ENCODE measurements around the gene ZNF841. TPM values are rescaled to one million over a fixed set of nuclear protein-coding genes. Genes with fewer than 3 reads are reported as not detected.

The ZNF841 gene
- total RNA-seq, 2 experiments from 2014 or later: 20.0 TPM

- Mint-ChIP-seq H3K4me1 (ENCODE audit: low read depth) (no peaks in the 10 kb centered on the region), H3K36me3 (ENCODE audit: low read depth) (peaks cover 91% of the 10 kb centered on the region)
- no peak overlapping the region for H3K4me3 ChIP-seq (ENCODE audit: low read length)
These were observed 20.0 kb upstream of the ZNF841 start for GRCh38 chr19:52115526-52116053.

GRCh38 chr19:52114691-52115090 is 19.1 kb upstream of the ZNF841 start:
- no peak overlapping the region for H3K27ac ChIP-seq (ENCODE audit: low read depth in 1 of 2, low read length in 2 of 2)
- CTCF ChIA-PET: no interaction called here
- H3K27ac Mint-ChIP-seq: no peak overlapping the region
- ATAC-seq (ENCODE audit: poor library complexity): no peak
- H3K36me3 ChIP-seq (ENCODE audit: insufficient read depth, low read length): peaks cover 36% of the 10 kb centered on the region
- H3K9me3 ChIP-seq (ENCODE audit: control insufficient read depth in 1 of 2, insufficient read depth in 1 of 2, low read length in 2 of 2): peaks cover 41 to 99% of the 10 kb centered on the region in 2 experiments
- DNase-seq: no peak
- peaks cover 88% of the 10 kb centered on the region for H3K36me3 Mint-ChIP-seq (ENCODE audit: low read depth)
- no peaks in the 10 kb centered on the region for H3K27me3 Mint-ChIP-seq
- H3K9me3 Mint-ChIP-seq: peaks cover 31% of the 10 kb centered on the region
- H3K4me3 ChIP-seq (ENCODE audit: low read length): no peak overlapping the region
- no peak for TF ChIP-seq CTCF (IDR thresholded peaks at IDR 0.05)
- no peak overlapping the region for H3K4me3 Mint-ChIP-seq
- intact Hi-C loops (cut with DNase I, micrococcal nuclease): no loop called here
- H3K27me3 ChIP-seq (ENCODE audit: control insufficient read depth in 1 of 2, insufficient read depth in 2 of 2, low read length in 2 of 2): no peaks in the 10 kb centered on the region
- H3K4me1 Mint-ChIP-seq (ENCODE audit: low read depth): no peaks in the 10 kb centered on the region
- POLR2A ChIA-PET: no interaction called here
- H3K4me1 ChIP-seq (ENCODE audit: insufficient read depth, low read length): no peaks in the 10 kb centered on the region

More at GRCh38 chr19:52115526-52116053, 20.0 kb upstream of the ZNF841 start:
- Histone ChIP-seq H3K9me3 (ENCODE audit: control insufficient read depth in 1 of 2, insufficient read depth in 1 of 2, low read length in 2 of 2) (peaks cover 33 to 99% of the 10 kb centered on the region in 2 experiments), H3K4me1 (ENCODE audit: insufficient read depth, low read length) (no peaks in the 10 kb centered on the region), H3K27me3 (ENCODE audit: control insufficient read depth in 1 of 2, insufficient read depth in 2 of 2, low read length in 2 of 2) (no peaks in the 10 kb centered on the region), H3K27ac (ENCODE audit: low read depth in 1 of 2, low read length in 2 of 2) (no peak overlapping the region), H3K36me3 (ENCODE audit: insufficient read depth, low read length) (peaks cover 45% of the 10 kb centered on the region)
- Mint-ChIP-seq H3K4me3 (no peak overlapping the region), H3K27me3 (no peaks in the 10 kb centered on the region), H3K27ac (no peak overlapping the region), H3K9me3 (peaks cover 36% of the 10 kb centered on the region)
- ChIA-PET CTCF (no interaction called here), POLR2A (no interaction called here)
- intact Hi-C loops (cut with DNase I, micrococcal nuclease): no loop called here
- DNase-seq (no peak), ATAC-seq (ENCODE audit: poor library complexity) (no peak)
- TF ChIP-seq CTCF (IDR thresholded peaks at IDR 0.05): no peak

- Mint-ChIP-seq H3K27ac (no peak overlapping the region), H3K4me3 (no peak overlapping the region), H3K9me3 (peaks cover 27% of the 10 kb centered on the region), H3K36me3 (ENCODE audit: low read depth) (peaks cover 79% of the 10 kb centered on the region), H3K27me3 (no peaks in the 10 kb centered on the region), H3K4me1 (ENCODE audit: low read depth) (no peaks in the 10 kb centered on the region)
- POLR2A ChIA-PET: no interaction called here
- Histone ChIP-seq H3K9me3 (ENCODE audit: control insufficient read depth in 1 of 2, insufficient read depth in 1 of 2, low read length in 2 of 2) (peaks cover 29 to 99% of the 10 kb centered on the region in 2 experiments), H3K27ac (ENCODE audit: low read depth in 1 of 2, low read length in 2 of 2) (no peak overlapping the region), H3K27me3 (ENCODE audit: control insufficient read depth in 1 of 2, insufficient read depth in 2 of 2, low read length in 2 of 2) (no peaks in the 10 kb centered on the region), H3K4me3 (ENCODE audit: low read length) (no peak overlapping the region), H3K36me3 (ENCODE audit: insufficient read depth, low read length) (peaks cover 17% of the 10 kb centered on the region), H3K4me1 (ENCODE audit: insufficient read depth, low read length) (no peaks in the 10 kb centered on the region)
- intact Hi-C loops (cut with DNase I, micrococcal nuclease): no loop called here
- ATAC-seq (ENCODE audit: poor library complexity) (no peak), DNase-seq (no peak)
- no peak for TF ChIP-seq CTCF (IDR thresholded peaks at IDR 0.05)
- CTCF ChIA-PET: no interaction called here
These were observed 17.1 kb upstream of the ZNF841 start for GRCh38 chr19:52112624-52113023.
